Astrocyte (in vitro differentiated cells and primary cell): ENCODE data around the gene TBC1D8.

Source experiments
- CTCF ChIP-seq: IDR thresholded peaks from 2 replicates; pipeline ENCODE4 v1.5.1; 2011; ENCODE audit warnings: low read depth, mild to moderate bottlenecking, inconsistent platforms, low read length, moderate library complexity; ENCODE audit not compliant: insufficient read depth
- EZH2 ChIP-seq: IDR thresholded peaks from 2 replicates; pipeline ENCODE4 v1.6.1; 2012; ENCODE audit warnings: mild to moderate bottlenecking, low read length, inconsistent platforms; ENCODE audit not compliant: insufficient read depth

- TF ChIP-seq CTCF (no peak), EZH2 (no peak)
Measured at GRCh38 chr2:101151146-101151858, at the start of gene TBC1D8.
